ENCODE measurements around the gene SVIP.

SVIP gene

DNA sequence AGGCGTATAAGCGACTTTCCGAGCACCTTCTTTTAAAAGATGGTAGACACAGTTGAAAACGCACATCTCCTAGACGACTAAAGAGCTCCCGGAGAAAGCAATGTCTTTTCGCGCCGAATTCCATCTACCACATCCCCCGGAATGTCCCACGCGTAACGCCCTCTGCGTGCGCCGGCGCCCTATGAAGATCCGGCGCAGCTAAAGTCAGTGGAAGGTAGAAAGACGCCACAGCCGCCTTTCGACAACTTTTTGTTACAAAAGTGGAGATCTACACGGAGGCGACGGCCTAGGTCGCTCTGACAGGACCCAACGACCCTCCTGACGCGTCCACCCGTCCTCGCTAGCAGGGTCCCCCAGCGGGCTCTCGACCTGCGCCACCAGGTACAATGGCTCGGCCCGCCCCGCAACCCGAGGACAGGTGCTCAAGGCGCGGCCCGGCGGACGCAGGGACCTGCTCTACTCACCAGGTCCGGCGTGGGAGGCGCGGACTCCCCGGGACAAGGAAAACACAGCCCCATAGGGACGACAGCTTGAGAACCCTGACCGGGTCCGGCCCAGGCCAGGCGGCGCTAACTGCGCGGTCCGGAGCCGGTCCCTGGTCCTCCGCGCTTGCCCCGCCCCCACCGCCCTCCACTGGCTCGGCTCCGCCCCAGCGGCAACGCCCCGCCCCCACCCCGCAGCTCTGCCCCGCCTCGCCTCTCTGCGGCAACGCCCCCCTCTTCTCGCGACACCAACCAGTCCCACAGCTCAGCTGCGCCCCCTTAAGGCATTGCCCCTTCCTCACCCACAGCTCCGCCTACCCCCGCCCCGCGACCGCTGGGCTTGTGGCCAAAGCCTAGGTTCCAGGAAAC is at the start of gene SVIP:
SVIP (minus strand) TSS at position 571 of the 851 bp plus-strand sequence; CDS start at position 518, 53 bp downstream.
- DNase-seq: peak; percentile 91 to 94

DNA sequence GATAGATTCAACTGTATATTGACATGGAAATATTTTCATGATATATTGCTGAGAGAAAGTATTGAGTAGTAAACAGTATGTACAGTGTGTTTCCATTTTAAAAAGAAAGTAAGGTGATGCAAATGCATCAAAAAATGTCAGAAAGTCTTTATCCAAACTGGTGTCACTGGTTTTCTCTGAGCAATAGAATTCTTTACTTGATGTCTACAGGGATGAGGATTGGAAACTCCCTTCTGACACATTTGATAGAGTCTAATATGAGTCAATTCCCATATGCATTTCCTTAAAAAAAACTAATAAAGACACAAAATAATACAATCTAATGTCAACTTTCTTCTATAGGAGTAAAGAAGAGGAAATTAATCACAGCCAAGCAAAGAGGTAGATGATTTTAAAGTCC is 49.0 kb upstream of the SVIP start:
- no peak for DNase-seq

GRCh38 chr11:22878039-22878438 is 48.4 kb upstream of the SVIP start:
- DNase-seq: no peak

DNA sequence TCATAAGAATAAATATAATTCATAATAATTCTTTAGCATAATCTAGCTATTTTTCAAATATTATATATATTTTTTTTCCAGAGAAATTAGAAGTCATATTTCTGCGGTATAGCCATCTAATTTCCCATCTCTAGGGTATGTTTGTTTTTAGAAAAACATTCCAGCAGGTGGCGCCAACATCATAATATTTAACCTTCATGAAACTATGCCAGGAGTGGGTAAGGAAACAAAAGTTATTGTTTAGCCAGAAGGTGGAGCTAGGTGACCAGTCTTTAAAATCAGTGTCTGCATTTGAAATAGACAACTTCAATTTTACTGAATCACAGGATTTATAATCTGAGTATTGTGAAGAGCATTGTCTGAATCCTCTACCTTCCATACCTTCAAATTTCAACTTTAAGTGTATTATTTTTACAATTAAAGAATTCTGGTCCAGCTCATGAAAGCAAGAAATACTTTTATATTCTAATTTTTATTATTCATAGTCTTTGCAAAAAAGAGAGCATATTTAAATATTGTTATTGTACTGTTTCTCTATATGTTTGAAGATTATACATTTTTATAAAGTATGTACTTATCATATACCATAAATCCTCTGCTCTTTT is 46.4 kb upstream of the SVIP start:
- peak; percentile 33 to 47 for DNase-seq

- no peak for DNase-seq
These were observed 39.7 kb upstream of the SVIP start for GRCh38 chr11:22869325-22869724.

- DNase-seq: no peak
These were observed 30.6 kb upstream of the SVIP start, which contains the start of gene CCDC179 for GRCh38 chr11:22860241-22860640. CCDC179 (minus strand) TSS chr11:22860474; CDS start chr11:22860421, 53 bp downstream.

- DNase-seq: no peak
These were observed 30.2 kb upstream of the SVIP start for GRCh38 chr11:22859756-22860155.

GRCh38 chr11:22851477-22851876 is 21.9 kb upstream of the SVIP start:
- no peak for DNase-seq

DNA sequence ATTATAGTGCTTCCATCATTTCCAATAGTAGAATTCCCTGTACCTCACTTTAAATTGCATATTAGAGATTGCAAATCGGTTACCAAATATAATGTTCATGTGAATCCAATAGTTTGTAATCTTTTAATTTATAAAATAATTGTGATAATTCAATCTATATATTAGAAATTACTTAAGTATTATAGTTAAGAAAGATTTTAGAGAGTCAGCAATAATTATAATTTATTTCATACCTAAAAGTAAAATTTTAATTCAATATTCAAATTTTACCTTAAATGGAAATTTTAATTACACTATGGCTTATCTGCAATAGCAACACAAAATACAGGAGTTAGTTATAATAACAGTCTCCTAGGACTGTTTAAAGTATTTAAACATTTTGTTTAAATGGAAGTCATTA is 17.1 kb upstream of the SVIP start:
- DNase-seq: no peak

GRCh38 chr11:22832315-22833015 is 2.9 kb upstream of the SVIP start:
- no peak for DNase-seq

GRCh38 chr11:22830082-22830414 is 447 bp upstream of the SVIP start:
- DNase-seq: no peak

DNA sequence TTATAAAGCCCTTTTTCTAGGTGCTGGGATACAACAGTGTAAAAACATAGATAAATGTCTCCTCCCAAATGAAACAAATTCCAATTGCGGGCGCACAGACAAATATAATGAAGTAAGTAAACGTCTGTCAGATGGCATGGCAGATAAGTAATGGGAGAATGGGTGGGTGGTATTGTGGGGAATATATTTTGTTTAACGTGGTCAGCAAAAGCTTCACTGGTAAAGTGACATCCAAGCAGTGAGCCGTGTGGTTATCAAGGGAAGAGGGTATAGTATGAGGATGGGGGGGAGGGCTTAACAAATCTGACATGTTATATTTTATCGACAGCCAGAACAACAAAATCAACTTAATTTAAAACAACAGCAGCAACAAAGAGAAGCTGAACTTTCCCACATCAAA is 1.2 kb downstream of the SVIP start:
- DNase-seq: no peak

DNA sequence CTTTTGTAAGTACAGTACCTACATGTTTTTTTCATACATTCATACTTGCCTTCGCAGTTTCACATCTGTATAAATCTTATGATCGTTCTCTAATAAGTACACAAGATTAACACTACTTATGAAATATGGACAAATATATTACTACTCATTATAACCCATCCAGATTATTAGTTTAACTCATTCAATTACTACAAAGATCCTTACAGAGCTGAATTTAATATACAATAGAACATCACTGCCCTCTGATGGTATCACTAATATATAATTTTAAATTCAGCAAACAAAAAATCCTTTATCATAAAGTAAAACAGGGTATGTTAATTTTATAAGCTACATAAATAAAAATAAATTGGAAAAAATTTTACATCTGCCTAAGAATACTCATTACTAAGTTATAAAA is 7.4 kb downstream of the SVIP start:
- DNase-seq: no peak

DNA sequence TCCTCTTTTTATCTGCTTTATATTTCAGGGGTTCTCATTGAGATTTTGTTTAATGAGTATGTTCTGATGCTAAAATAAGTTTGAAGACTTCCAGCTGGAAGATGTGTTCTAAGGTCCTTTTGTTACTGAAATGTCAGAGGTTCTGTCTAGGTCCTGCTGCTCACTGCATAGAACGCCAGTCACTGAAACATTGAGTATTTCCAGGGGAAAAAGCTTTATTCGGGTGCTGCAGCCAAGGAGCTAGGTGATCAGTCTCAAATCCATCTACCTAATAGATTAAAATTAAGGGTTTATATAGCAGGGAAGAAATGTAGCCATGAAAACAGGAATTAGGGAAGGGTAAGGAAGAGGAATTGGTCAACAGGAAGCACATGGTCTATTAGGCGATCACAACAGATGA is 19.7 kb downstream of the SVIP start:
- no peak for DNase-seq

GRCh38 chr11:22808571-22809197 is 20.9 kb downstream of the SVIP start:
- DNase-seq: no peak

GRCh38 chr11:22807855-22808570 is 21.6 kb downstream of the SVIP start:
- no peak for DNase-seq

DNA sequence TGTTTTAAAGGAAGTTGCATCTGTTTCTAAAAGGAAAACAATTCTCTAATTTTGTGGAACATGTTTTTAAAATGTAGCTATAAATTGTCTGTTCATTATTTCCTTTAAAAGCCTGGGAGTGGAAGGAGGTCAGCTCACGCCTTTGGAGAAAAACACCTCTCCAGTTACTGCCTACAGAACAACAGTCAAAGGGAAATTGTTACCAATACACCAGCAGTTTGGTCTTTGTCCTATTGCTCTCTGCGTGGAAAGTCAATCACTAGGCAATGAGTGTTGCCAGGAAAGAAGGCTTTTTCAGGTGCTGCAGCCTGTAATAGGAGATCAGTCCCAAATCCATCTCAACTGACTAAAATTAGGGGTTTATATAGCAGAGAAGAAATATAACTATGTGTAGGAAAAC is 22.2 kb downstream of the SVIP start:
- DNase-seq: no peak

DNA sequence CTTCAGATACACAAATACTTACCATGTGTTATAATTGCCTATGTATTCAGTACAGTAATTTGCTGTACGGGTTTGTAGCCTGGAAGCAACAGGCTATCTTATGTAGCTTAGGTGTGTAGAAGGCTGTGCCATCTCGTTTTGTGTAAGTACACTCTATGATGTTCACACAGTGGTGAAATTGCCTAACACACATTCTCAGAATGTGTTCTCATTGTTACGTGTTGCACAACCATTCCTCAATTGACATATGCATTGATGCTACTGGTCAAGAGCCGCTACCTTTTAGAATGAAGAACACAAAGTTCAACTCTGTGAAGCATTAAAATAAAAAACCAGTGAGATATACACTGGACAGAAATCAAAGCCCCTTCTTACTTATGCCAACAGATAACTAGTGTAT is 26.7 kb downstream of the SVIP start:
- DNase-seq: no peak

DNA sequence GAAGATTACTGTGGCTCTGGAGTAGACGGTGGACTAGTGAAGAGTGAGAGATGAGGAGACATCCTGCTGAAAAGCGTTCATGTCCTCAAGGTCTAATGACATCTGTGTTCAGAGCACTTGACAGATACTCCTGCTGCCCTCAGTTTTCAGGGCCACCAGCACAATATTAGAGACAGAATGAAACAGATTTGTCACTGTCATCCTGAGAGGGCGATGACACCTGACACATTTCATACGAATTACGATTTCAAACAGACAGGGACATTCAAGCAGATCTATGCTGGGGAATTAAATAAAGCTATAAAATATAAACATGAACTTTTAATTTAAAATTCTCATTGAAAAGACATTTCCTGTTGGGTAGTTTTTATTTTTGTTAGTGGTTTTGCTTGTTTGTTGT is 29.1 kb downstream of the SVIP start:
- no peak for DNase-seq

- DNase-seq: no peak
These were observed 30.7 kb downstream of the SVIP start for GRCh38 chr11:22798901-22799300.

DNA sequence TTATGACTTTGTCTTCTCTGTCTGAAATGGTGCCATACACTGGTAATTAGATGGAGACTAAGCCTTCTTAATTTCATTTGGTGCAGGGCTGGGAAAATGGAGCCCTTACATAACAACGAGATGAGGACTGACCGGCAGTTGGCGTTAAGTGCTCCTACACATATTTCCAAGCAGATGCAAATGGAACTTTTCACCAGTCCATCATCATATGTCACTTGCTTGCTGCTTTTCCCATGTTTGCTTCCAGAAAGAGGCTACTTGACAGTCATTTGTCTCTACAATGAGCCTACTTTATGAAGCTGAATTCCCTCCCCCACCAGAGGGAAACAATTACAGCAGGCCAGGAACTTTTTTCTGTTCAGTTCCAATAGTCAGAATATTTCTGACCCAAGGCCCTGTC is 32.6 kb downstream of the SVIP start:
- DNase-seq: no peak

DNA sequence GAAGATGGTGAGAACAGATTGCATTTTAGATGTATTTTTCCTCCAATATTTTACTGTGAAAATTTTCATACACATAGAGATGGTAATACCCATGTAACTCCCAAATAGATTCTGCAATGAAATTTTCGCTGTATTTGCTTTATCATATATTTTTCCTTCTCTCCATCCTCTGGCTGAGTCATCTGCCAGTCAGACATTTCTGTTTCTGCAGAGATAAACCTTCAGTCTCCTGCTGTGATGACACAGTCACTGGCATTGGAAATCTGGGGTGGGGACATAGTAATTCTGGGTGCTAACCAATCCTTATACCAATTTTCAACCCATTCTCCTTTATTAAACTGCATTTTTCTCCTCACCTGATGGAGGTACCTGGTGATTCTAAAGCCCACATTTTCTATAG is 33.7 kb downstream of the SVIP start:
- no peak for DNase-seq

DNA sequence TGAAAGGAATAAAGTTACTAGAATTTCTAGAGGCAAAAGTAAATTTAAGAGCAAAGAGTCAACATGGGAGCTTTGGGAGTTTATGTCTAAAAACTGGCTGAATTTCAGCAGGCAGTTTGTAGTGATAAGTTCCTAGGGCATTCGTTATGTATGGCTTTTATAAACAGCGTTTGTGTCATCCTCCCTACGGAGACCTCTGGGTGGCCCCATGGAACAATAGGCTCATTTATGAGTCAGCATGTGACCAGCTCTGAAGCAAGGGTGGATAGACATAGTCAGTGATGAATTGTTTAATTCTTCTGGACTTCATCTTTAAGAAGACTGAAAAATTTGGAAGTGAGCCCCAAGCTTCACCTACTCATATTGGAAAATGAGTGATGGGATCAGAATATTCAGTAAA is 37.1 kb downstream of the SVIP start:
- DNase-seq: no peak

Data from activated CD4-positive, alpha-beta T cell treated with anti-CD3 and anti-CD28 coated beads, Interleukin-2, amount 50 U/mL, for 4 hours (primary cell).